Measurements from ENCODE around the gene SP140. TPM values are rescaled to one million over a fixed set of nuclear protein-coding genes. Genes with fewer than 3 reads are reported as not detected.

SP140 gene
- total RNA-seq, 4 donors from 2014 or later = 0.92 to 5.3 (median 2.4) TPM

DNA sequence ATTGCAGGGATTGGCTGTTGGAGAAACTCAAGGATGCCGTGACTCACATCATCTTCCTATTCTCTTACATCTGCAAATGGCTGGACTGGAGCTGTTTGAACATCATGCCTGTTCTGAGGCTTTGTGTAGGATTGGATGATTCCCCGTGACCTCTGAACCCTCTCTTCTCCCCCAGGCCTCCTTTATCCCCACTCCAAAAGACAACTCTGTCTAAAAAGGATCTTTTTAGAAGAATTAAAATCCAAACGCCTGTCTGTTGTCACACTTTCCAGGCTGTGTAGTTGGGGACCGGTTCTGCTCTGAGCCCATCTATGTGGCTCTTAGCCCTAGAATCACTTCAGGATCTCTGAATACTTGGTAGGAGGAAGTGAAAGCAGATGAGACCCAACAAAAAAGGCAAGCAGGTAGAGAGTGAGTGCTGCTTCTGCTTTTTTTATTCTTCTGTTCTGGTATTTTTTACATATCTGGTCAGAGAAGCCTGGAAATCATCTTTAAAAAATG, 565 bp downstream of the SP140 start:
- peak overlapping the region in 2 of 4 donors; percentile 23 to 48 for H3K4me3 ChIP-seq
- DNase-seq = no peak
- H3K27me3 ChIP-seq = no peaks in the 10 kb centered on the region
- no peak for TF ChIP-seq POLR2A (IDR thresholded peaks at IDR 0.05)
- TF ChIP-seq, protein P1, sequence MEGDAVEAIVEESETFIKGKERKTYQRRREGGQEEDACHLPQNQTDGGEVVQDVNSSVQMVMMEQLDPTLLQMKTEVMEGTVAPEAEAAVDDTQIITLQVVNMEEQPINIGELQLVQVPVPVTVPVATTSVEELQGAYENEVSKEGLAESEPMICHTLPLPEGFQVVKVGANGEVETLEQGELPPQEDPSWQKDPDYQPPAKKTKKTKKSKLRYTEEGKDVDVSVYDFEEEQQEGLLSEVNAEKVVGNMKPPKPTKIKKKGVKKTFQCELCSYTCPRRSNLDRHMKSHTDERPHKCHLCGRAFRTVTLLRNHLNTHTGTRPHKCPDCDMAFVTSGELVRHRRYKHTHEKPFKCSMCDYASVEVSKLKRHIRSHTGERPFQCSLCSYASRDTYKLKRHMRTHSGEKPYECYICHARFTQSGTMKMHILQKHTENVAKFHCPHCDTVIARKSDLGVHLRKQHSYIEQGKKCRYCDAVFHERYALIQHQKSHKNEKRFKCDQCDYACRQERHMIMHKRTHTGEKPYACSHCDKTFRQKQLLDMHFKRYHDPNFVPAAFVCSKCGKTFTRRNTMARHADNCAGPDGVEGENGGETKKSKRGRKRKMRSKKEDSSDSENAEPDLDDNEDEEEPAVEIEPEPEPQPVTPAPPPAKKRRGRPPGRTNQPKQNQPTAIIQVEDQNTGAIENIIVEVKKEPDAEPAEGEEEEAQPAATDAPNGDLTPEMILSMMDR (IDR thresholded peaks at IDR 0.05) = no peak
- H3K4me1 ChIP-seq = peaks cover 0 to 9% (median 0%) of the 10 kb centered on the region in 3 donors
- intact Hi-C loops (cut with DNase I) = loop anchor here (10.0 kb wide), 1 partner anchor 189 kb away; the partner anchor contains the start of gene SP100
- H3K27ac ChIP-seq = peak overlapping the region in 3 of 4 donors; percentile 45 to 72 (median 71)
- WGBS, 2 donors = 64 to 78% methylated on average over 4 of the region's 4 CpGs
- no peaks in the 10 kb centered on the region for H3K36me3 ChIP-seq
- H3K9me3 ChIP-seq = peaks cover 0 to 9% (median 3%) of the 10 kb centered on the region in 3 donors

DNA sequence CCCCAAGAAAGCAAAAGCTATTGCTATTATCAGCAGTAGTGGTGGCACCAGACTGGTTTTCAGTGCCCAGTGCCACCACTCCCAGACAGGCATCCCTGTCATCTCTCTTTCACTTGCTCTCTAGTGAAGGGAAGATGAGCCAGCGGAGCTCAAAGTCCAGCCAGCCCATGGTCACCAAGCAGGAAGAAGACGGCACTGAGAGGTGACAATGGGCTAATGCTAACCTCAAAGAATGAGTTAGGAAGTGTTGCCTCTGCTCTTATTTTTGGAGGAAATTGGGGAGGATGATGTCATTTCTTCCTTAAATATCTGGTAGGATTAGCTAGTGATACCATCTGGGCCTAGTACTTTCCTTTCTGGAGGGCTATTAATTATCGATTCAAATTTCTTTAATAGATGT, 1.7 kb downstream of the SP140 start:
- Histone ChIP-seq H3K9me3 (peaks cover 0 to 9% (median 3%) of the 10 kb centered on the region in 3 donors), H3K27me3 (no peaks in the 10 kb centered on the region), H3K4me1 (peaks cover 0 to 8% (median 0%) of the 10 kb centered on the region in 3 donors), H3K4me3 (no peak overlapping the region), H3K36me3 (no peaks in the 10 kb centered on the region), H3K27ac (no peak overlapping the region)
- WGBS, 2 donors = 60 to 85% methylated on average over 3 of the region's 3 CpGs
- TF ChIP-seq, protein P1 (IDR thresholded peaks at IDR 0.05) = no peak
- TF ChIP-seq POLR2A (IDR thresholded peaks at IDR 0.05) = no peak
- intact Hi-C loops (cut with DNase I) = loop anchor here (10.0 kb wide), 1 partner anchor 188 kb away; the partner anchor contains the start of gene SP100
- DNase-seq = no peak

DNA sequence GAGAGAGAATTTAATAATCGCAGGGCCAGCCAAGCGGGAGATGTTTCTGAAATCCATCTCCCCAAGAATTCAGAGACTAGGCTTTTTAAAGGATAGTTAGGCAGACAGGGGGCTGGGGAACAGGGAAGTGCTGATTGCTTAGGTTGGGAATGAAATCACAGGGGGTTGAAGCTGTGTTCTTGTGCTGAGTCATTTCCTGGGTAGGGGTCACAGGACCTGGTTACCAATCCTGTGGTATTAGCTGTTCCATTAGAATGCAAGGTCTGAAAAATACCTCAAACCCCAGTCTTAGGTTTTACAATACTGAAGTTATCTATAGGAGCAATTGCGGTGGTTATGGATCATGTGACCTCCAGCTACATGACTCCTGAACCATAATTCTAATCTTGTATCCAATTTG, 4.6 kb downstream of the SP140 start:
- H3K4me3 ChIP-seq = no peak overlapping the region
- H3K9me3 ChIP-seq = peaks cover 0 to 9% (median 3%) of the 10 kb centered on the region in 3 donors
- 73 to 91% methylated on average over 3 of the region's 3 CpGs for WGBS, 2 donors
- H3K27me3 ChIP-seq = no peaks in the 10 kb centered on the region
- H3K27ac ChIP-seq = no peak overlapping the region
- DNase-seq = no peak
- intact Hi-C loops (cut with DNase I) = no loop called here
- H3K36me3 ChIP-seq = no peaks in the 10 kb centered on the region
- no peaks in the 10 kb centered on the region for H3K4me1 ChIP-seq
- TF ChIP-seq, protein P1 (IDR thresholded peaks at IDR 0.05) = no peak
- no peak for TF ChIP-seq POLR2A (IDR thresholded peaks at IDR 0.05)

- Histone ChIP-seq H3K4me3 (no peak overlapping the region), H3K27me3 (no peaks in the 10 kb centered on the region), H3K4me1 (no peaks in the 10 kb centered on the region), H3K36me3 (no peaks in the 10 kb centered on the region), H3K9me3 (peaks cover 0 to 9% (median 3%) of the 10 kb centered on the region in 3 donors), H3K27ac (no peak overlapping the region)
- TF ChIP-seq, protein P1 (IDR thresholded peaks at IDR 0.05) = no peak
- no peak for TF ChIP-seq POLR2A (IDR thresholded peaks at IDR 0.05)
- intact Hi-C loops (cut with DNase I) = no loop called here
- WGBS, 2 donors = 72 to 84% methylated on average over 2 of the region's 2 CpGs
- no peak for DNase-seq
Measured at GRCh38 chr2:230230496-230231200, 5.1 kb downstream of the SP140 start.

- no peak overlapping the region for H3K4me3 ChIP-seq
- no peak for DNase-seq
- no peaks in the 10 kb centered on the region for H3K4me1 ChIP-seq
- H3K27me3 ChIP-seq = no peaks in the 10 kb centered on the region
- intact Hi-C loops (cut with DNase I) = no loop called here
- TF ChIP-seq, protein P1 (IDR thresholded peaks at IDR 0.05) = no peak
- TF ChIP-seq POLR2A (IDR thresholded peaks at IDR 0.05) = no peak
- 57 to 58% methylated on average over 3 of the region's 3 CpGs for WGBS, 2 donors
- H3K27ac ChIP-seq = no peak overlapping the region
- no peaks in the 10 kb centered on the region for H3K36me3 ChIP-seq
- H3K9me3 ChIP-seq = peaks cover 0 to 9% (median 3%) of the 10 kb centered on the region in 3 donors
Measured at GRCh38 chr2:230231251-230231650, 5.7 kb downstream of the SP140 start.
